Naive thymus-derived CD8-positive, alpha-beta T cell (primary cell): ENCODE measurements around the gene CD164L2. TPM values are rescaled to one million over a fixed set of nuclear protein-coding genes. Genes with fewer than 3 reads are reported as not detected.

Experiments used
- ATAC-seq, 2 donors: fragments of 150-1000 bp; cut with Tn5 transposase in 1 of 2; sonication (Bioruptor Pico), chemical (Tn5 transposase) in 1 of 2; 1 replicate in 1 of 2; 2 replicates in 1 of 2; pipeline ENCODE4 v1.10.0; 2021; ENCODE audit warnings: mild to moderate bottlenecking in 2 of 2, moderate library complexity in 2 of 2
- POLR2A ChIA-PET: fragments of 350-600 bp; sonication (Branson Sonifier 250); formaldehyde crosslinking; loops from one replicate; lab custom pipeline; 2021; ENCODE audit warnings: antibody characterized with exemption; lab: Charles Lee
- DNase-seq, 10 donors: peaks; one replicate each; pipeline versions ENCODE4 v3.0.0 to v3.0.0-alpha.2; 2020 to 2022
- H3K27ac Mint-ChIP-seq, 10 donors: one replicate each; pipeline ENCODE4 v1.8.0; 2020 to 2022; ENCODE audit warnings: mild to moderate bottlenecking in 10 of 10, mixed read lengths in 10 of 10, moderate library complexity in 4 of 10, inconsistent platforms in 1 of 10
- H3K27me3 Mint-ChIP-seq, 5 donors: one replicate each; pipeline ENCODE4 v1.8.0; 2021 to 2022; ENCODE audit warnings: mixed read lengths in 5 of 5
- H3K36me3 Mint-ChIP-seq, 3 donors: one replicate each; pipeline ENCODE4 v1.8.0; 2020 to 2022; ENCODE audit warnings: mixed read lengths in 3 of 3, mild to moderate bottlenecking in 2 of 3, inconsistent platforms in 1 of 3
- H3K4me1 Mint-ChIP-seq, 4 donors: one replicate each; pipeline ENCODE4 v1.8.0; 2021 to 2022; ENCODE audit warnings: mixed read lengths in 4 of 4
- H3K4me3 Mint-ChIP-seq, 10 donors: one replicate each; pipeline ENCODE4 v1.8.0; 2020 to 2022; ENCODE audit warnings: mild to moderate bottlenecking in 10 of 10, mixed read lengths in 10 of 10, moderate library complexity in 6 of 10, inconsistent platforms in 1 of 10
- H3K9me3 Mint-ChIP-seq, 9 donors: one replicate each; pipeline ENCODE4 v1.8.0; 2020 to 2022; ENCODE audit warnings: mixed read lengths in 9 of 9, mild to moderate bottlenecking in 3 of 9, inconsistent platforms in 1 of 9, moderate library complexity in 1 of 9
- polyA plus RNA-seq, 3 donors: library from polyadenylated mRNA; unstranded; fragments of 300-500 nt; fragmentation: Illumina TruSeq; gene quantifications; one replicate each; pipeline ENCODE4 v1.2.3, GENCODE V29; 2021
- total RNA-seq, 8 experiments: library from RNA in 2 of 8; stranded (reverse) in 2 of 8; gene quantifications; one replicate each; pipeline ENCODE4 v1.2.3 and lab custom pipeline; 2021 to 2026

Gene CD164L2
- total and polyA plus RNA-seq, 5 experiments from 2014 or later, result 0.17 TPM; not detected in 4

- no peaks in the 10 kb centered on the region for H3K36me3 Mint-ChIP-seq
- H3K27me3 Mint-ChIP-seq, result peaks cover 0 to 5% (median 3%) of the 10 kb centered on the region in 5 donors
- peaks cover 0 to 5% (median 0%) of the 10 kb centered on the region in 4 donors for H3K4me1 Mint-ChIP-seq
- POLR2A ChIA-PET, result no interaction called here
- ATAC-seq (no peak), DNase-seq (no peak)
- H3K27ac Mint-ChIP-seq, result peak overlapping the region in 1 of 10 donors; percentile 89
- no peaks in the 10 kb centered on the region for H3K9me3 Mint-ChIP-seq
- H3K4me3 Mint-ChIP-seq, result no peak overlapping the region
Observed at GRCh38 chr1:27380766-27381733, 2.1 kb downstream of the CD164L2 start.

- Mint-ChIP-seq H3K4me1 (peaks cover 0 to 5% (median under 1%) of the 10 kb centered on the region in 4 donors), H3K27ac (peak overlapping the region in 1 of 10 donors; percentile 38), H3K36me3 (no peaks in the 10 kb centered on the region), H3K27me3 (peaks cover 0 to 5% (median 3%) of the 10 kb centered on the region in 5 donors), H3K9me3 (no peaks in the 10 kb centered on the region), H3K4me3 (no peak overlapping the region)
- DNase-seq (no peak), ATAC-seq (no peak)
- POLR2A ChIA-PET, result no interaction called here
Observed at GRCh38 chr1:27380224-27380623, 2.9 kb downstream of the CD164L2 start.

- H3K36me3 Mint-ChIP-seq, result no peaks in the 10 kb centered on the region
- POLR2A ChIA-PET, result no interaction called here
- H3K27ac Mint-ChIP-seq, result no peak overlapping the region
- H3K9me3 Mint-ChIP-seq, result no peaks in the 10 kb centered on the region
- peaks cover 0 to 5% (median under 1%) of the 10 kb centered on the region in 4 donors for H3K4me1 Mint-ChIP-seq
- DNase-seq (no peak), ATAC-seq (no peak)
- H3K27me3 Mint-ChIP-seq, result peaks cover 0 to 5% (median 3%) of the 10 kb centered on the region in 5 donors
- H3K4me3 Mint-ChIP-seq, result no peak overlapping the region
Observed at GRCh38 chr1:27379564-27380122, 3.5 kb downstream of the CD164L2 start.

- Mint-ChIP-seq H3K4me1 (peaks cover 0 to 5% (median under 1%) of the 10 kb centered on the region in 4 donors), H3K36me3 (no peaks in the 10 kb centered on the region), H3K27ac (no peak overlapping the region), H3K9me3 (no peaks in the 10 kb centered on the region), H3K4me3 (no peak overlapping the region), H3K27me3 (peaks cover 0 to 5% (median 2%) of the 10 kb centered on the region in 5 donors)
- DNase-seq (no peak), ATAC-seq (no peak)
- POLR2A ChIA-PET, result interaction anchor here (0.5 to 1.0 kb wide), 2 partner anchors 11 to 46 kb away, joined by 3 read pairs; no protein-coding TSS in a partner anchor
Observed at GRCh38 chr1:27377760-27378495, 5.2 kb downstream of the CD164L2 start.

- Mint-ChIP-seq H3K4me1 (peaks cover 2 to 12% (median 4%) of the 10 kb centered on the region in 4 donors), H3K9me3 (no peaks in the 10 kb centered on the region), H3K27ac (peak within 1 kb of the TSS in 1 of 10 donors; percentile 59), H3K4me3 (no peak within 1 kb of the TSS), H3K27me3 (no peaks in the 10 kb centered on the region), H3K36me3 (no peaks in the 10 kb centered on the region)
- no peak for DNase-seq
- no peak for ATAC-seq
- POLR2A ChIA-PET, result no interaction called here
Observed at GRCh38 chr1:27374362-27375086, 8.6 kb downstream of the CD164L2 start, which contains the start of gene FCN3. TSS of gene FCN3 (minus strand) at chr1:27374824. CDS start at chr1:27374818, 6 bp downstream.

GRCh38 chr1:27372808-27373690, 10.1 kb downstream of the CD164L2 start:
- POLR2A ChIA-PET, result no interaction called here
- no peak for DNase-seq
- no peaks in the 10 kb centered on the region for H3K27me3 Mint-ChIP-seq
- peaks cover 2 to 20% (median 10%) of the 10 kb centered on the region in 4 donors for H3K4me1 Mint-ChIP-seq
- no peaks in the 10 kb centered on the region for H3K9me3 Mint-ChIP-seq
- H3K4me3 Mint-ChIP-seq, result no peak overlapping the region
- H3K36me3 Mint-ChIP-seq, result no peaks in the 10 kb centered on the region
- H3K27ac Mint-ChIP-seq, result peak overlapping the region in 2 of 10 donors; percentile 51 to 59
- no peak for ATAC-seq

- Mint-ChIP-seq H3K27me3 (no peaks in the 10 kb centered on the region), H3K4me1 (peaks cover 2 to 25% (median 14%) of the 10 kb centered on the region in 4 donors), H3K4me3 (peak overlapping the region in 1 of 10 donors; percentile 36), H3K36me3 (no peaks in the 10 kb centered on the region), H3K27ac (peak overlapping the region in 1 of 10 donors; percentile 51), H3K9me3 (no peaks in the 10 kb centered on the region)
- ATAC-seq (no peak), DNase-seq (no peak)
- POLR2A ChIA-PET, result no interaction called here
Observed at GRCh38 chr1:27372022-27372807, 10.9 kb downstream of the CD164L2 start.

- no peak for DNase-seq
- ATAC-seq, result peak in 1 of 2 donors; percentile 20
- H3K27ac Mint-ChIP-seq, result peak overlapping the region in 2 of 10 donors; percentile 22 to 35
- no peaks in the 10 kb centered on the region for H3K9me3 Mint-ChIP-seq
- no peaks in the 10 kb centered on the region for H3K36me3 Mint-ChIP-seq
- peaks cover 14 to 47% (median 37%) of the 10 kb centered on the region in 4 donors for H3K4me1 Mint-ChIP-seq
- H3K27me3 Mint-ChIP-seq, result no peaks in the 10 kb centered on the region
- POLR2A ChIA-PET, result interaction anchor here (2.2 kb wide), 1 partner anchor 11 kb away, joined by 9 read pairs; no protein-coding TSS in a partner anchor
- peak overlapping the region in 2 of 10 donors; percentile 32 to 51 for H3K4me3 Mint-ChIP-seq
Observed at GRCh38 chr1:27368869-27369582, 14.1 kb downstream of the CD164L2 start.

- H3K27me3 Mint-ChIP-seq, result no peaks in the 10 kb centered on the region
- H3K27ac Mint-ChIP-seq, result peak overlapping the region in 5 of 10 donors; percentile 6 to 87 (median 42)
- DNase-seq (no peak), ATAC-seq (no peak)
- no peaks in the 10 kb centered on the region for H3K36me3 Mint-ChIP-seq
- peaks cover 14 to 50% (median 41%) of the 10 kb centered on the region in 4 donors for H3K4me1 Mint-ChIP-seq
- H3K4me3 Mint-ChIP-seq, result peak overlapping the region; percentile 68 to 86 (median 81)
- H3K9me3 Mint-ChIP-seq, result no peaks in the 10 kb centered on the region
- POLR2A ChIA-PET, result interaction anchor here (1.2 to 3.2 kb wide), 3 partner anchors 10 to 21 kb away, joined by 5 to 31 read pairs (median 8); no protein-coding TSS in a partner anchor
Observed at GRCh38 chr1:27367160-27367650, 15.9 kb downstream of the CD164L2 start.
